ENCODE measurements around the gene CDH20.

Gene CDH20

GRCh38 chr18:61350578-61350977 lies 17.3 kb downstream of the CDH20 start:
- Histone ChIP-seq H3K9me3 (ENCODE audit: control insufficient read depth, insufficient read depth, low read length) (no peaks in the 10 kb centered on the region), H3K4me1 (ENCODE audit: control insufficient read depth, low read length) (no peaks in the 10 kb centered on the region), H3F3A (ENCODE audit: control insufficient read depth, insufficient read depth) (no peaks in the 10 kb centered on the region), H4K20me1 (ENCODE audit: control insufficient read depth, insufficient read depth, low read depth, low read length) (no peaks in the 10 kb centered on the region), H3K79me2 (ENCODE audit: control insufficient read depth, low read length) (no peaks in the 10 kb centered on the region), H3K4me2 (ENCODE audit: low read length) (no peak overlapping the region), H3K36me3 (ENCODE audit: control insufficient read depth, low read length) (no peaks in the 10 kb centered on the region), H3K9me2 (replicated peaks; ENCODE audit: control insufficient read depth, low read length) (no peaks in the 10 kb centered on the region), H3K27ac (ENCODE audit: low read depth, low read length) (no peak overlapping the region), H3K4me3 (ENCODE audit: low read length) (no peak overlapping the region), H3K27me3 (ENCODE audit: control insufficient read depth, low read length) (no peaks in the 10 kb centered on the region)
- TF ChIP-seq EZH2phosphoT487 (IDR thresholded peaks at IDR 0.05; ENCODE audit: borderline replicate concordance, low read length) (no peak), CTCF (IDR thresholded peaks at IDR 0.05; ENCODE audit: low read depth, low read length, poor library complexity, severe bottlenecking) (no peak)

GRCh38 chr18:61352059-61352458 lies 18.8 kb downstream of the CDH20 start:
- no peak overlapping the region for H3K27ac ChIP-seq (ENCODE audit: low read depth, low read length)
- H4K20me1 ChIP-seq (ENCODE audit: control insufficient read depth, insufficient read depth, low read depth, low read length): no peaks in the 10 kb centered on the region
- no peaks in the 10 kb centered on the region for H3K9me3 ChIP-seq (ENCODE audit: control insufficient read depth, insufficient read depth, low read length)
- TF ChIP-seq CTCF (IDR thresholded peaks at IDR 0.05; ENCODE audit: low read depth, low read length, poor library complexity, severe bottlenecking) (no peak), EZH2phosphoT487 (IDR thresholded peaks at IDR 0.05; ENCODE audit: borderline replicate concordance, low read length) (no peak)
- no peaks in the 10 kb centered on the region for H3K36me3 ChIP-seq (ENCODE audit: control insufficient read depth, low read length)
- no peaks in the 10 kb centered on the region for H3K79me2 ChIP-seq (ENCODE audit: control insufficient read depth, low read length)
- no peaks in the 10 kb centered on the region for H3K4me1 ChIP-seq (ENCODE audit: control insufficient read depth, low read length)
- no peak overlapping the region for H3K4me3 ChIP-seq (ENCODE audit: low read length)
- no peaks in the 10 kb centered on the region for H3K27me3 ChIP-seq (ENCODE audit: control insufficient read depth, low read length)
- H3K4me2 ChIP-seq (ENCODE audit: low read length): no peak overlapping the region
- H3F3A ChIP-seq (ENCODE audit: control insufficient read depth, insufficient read depth): no peaks in the 10 kb centered on the region
- H3K9me2 ChIP-seq (replicated peaks; ENCODE audit: control insufficient read depth, low read length): no peaks in the 10 kb centered on the region

GRCh38 chr18:61352611-61353010 lies 19.4 kb downstream of the CDH20 start:
- no peaks in the 10 kb centered on the region for H3K79me2 ChIP-seq (ENCODE audit: control insufficient read depth, low read length)
- no peaks in the 10 kb centered on the region for H3K9me2 ChIP-seq (replicated peaks; ENCODE audit: control insufficient read depth, low read length)
- no peak for TF ChIP-seq CTCF (IDR thresholded peaks at IDR 0.05; ENCODE audit: low read depth, low read length, poor library complexity, severe bottlenecking)
- TF ChIP-seq EZH2phosphoT487 (IDR thresholded peaks at IDR 0.05; ENCODE audit: borderline replicate concordance, low read length): no peak
- no peaks in the 10 kb centered on the region for H4K20me1 ChIP-seq (ENCODE audit: control insufficient read depth, insufficient read depth, low read depth, low read length)
- H3K9me3 ChIP-seq (ENCODE audit: control insufficient read depth, insufficient read depth, low read length): no peaks in the 10 kb centered on the region
- H3K4me1 ChIP-seq (ENCODE audit: control insufficient read depth, low read length): no peaks in the 10 kb centered on the region
- H3K4me2 ChIP-seq (ENCODE audit: low read length): no peak overlapping the region
- H3K36me3 ChIP-seq (ENCODE audit: control insufficient read depth, low read length): no peaks in the 10 kb centered on the region
- no peak overlapping the region for H3K27ac ChIP-seq (ENCODE audit: low read depth, low read length)
- no peak overlapping the region for H3K4me3 ChIP-seq (ENCODE audit: low read length)
- H3F3A ChIP-seq (ENCODE audit: control insufficient read depth, insufficient read depth): no peaks in the 10 kb centered on the region
- H3K27me3 ChIP-seq (ENCODE audit: control insufficient read depth, low read length): no peaks in the 10 kb centered on the region

All from DOHH2 (cell line).